ENCODE results near the gene FNDC1.

Gene FNDC1

DNA sequence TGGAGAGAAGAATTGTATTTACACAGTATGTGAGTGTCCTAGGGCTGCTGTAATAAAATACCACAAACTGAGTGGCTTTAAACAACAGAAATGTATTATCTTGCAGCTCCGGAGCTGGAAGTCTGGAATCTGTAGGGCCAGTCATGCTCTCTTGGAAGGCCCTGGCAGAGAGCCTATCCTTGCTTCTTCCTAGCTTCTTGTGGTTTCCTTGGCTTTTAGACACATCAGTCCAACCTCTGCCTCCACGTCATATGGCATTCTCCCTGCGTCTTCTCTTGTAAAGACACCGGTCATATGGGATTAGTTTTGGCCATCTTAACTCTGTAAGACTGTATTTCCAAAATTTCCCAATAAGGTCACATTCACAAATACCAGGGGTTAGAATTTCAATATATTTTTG lies 10.8 kb downstream of the FNDC1 start:
- no peaks in the 10 kb centered on the region for H3K9me2 ChIP-seq (ENCODE audit: low read depth, low read length)
- H3F3A ChIP-seq (ENCODE audit: insufficient read depth, low read length), result no peaks in the 10 kb centered on the region
- H3K4me3 ChIP-seq (ENCODE audit: low read depth, low read length, poor library complexity, severe bottlenecking), result no peak overlapping the region
- no peaks in the 10 kb centered on the region for H3K4me1 ChIP-seq (ENCODE audit: insufficient read depth, low read length, severe bottlenecking)
- H3K27ac ChIP-seq (ENCODE audit: low read depth, low read length, poor library complexity, severe bottlenecking), result no peak overlapping the region
- H2AFZ ChIP-seq (ENCODE audit: low read length), result no peak overlapping the region
- H3K27me3 ChIP-seq (ENCODE audit: insufficient read depth, low read length), result no peaks in the 10 kb centered on the region; the same call in 1 of the 2 replicates
- no peaks in the 10 kb centered on the region for H3K36me3 ChIP-seq (ENCODE audit: insufficient read depth, low read length)
- no peak overlapping the region for H3K9ac ChIP-seq (ENCODE audit: low read length)
- H4K20me1 ChIP-seq (ENCODE audit: insufficient read depth, low read length), result no peaks in the 10 kb centered on the region
- no peaks in the 10 kb centered on the region for H3K9me3 ChIP-seq (ENCODE audit: low read length)
- no peak overlapping the region for H3K4me2 ChIP-seq (ENCODE audit: low read length)
- TF ChIP-seq, protein P1, sequence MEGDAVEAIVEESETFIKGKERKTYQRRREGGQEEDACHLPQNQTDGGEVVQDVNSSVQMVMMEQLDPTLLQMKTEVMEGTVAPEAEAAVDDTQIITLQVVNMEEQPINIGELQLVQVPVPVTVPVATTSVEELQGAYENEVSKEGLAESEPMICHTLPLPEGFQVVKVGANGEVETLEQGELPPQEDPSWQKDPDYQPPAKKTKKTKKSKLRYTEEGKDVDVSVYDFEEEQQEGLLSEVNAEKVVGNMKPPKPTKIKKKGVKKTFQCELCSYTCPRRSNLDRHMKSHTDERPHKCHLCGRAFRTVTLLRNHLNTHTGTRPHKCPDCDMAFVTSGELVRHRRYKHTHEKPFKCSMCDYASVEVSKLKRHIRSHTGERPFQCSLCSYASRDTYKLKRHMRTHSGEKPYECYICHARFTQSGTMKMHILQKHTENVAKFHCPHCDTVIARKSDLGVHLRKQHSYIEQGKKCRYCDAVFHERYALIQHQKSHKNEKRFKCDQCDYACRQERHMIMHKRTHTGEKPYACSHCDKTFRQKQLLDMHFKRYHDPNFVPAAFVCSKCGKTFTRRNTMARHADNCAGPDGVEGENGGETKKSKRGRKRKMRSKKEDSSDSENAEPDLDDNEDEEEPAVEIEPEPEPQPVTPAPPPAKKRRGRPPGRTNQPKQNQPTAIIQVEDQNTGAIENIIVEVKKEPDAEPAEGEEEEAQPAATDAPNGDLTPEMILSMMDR (IDR thresholded peaks at IDR 0.05; ENCODE audit: low read length), result no peak
- no peak for TF ChIP-seq EZH2 (IDR thresholded peaks at IDR 0.05; ENCODE audit: borderline replicate concordance, low read length)
- H3K79me2 ChIP-seq (ENCODE audit: insufficient read depth, low read length), result no peaks in the 10 kb centered on the region

DNA sequence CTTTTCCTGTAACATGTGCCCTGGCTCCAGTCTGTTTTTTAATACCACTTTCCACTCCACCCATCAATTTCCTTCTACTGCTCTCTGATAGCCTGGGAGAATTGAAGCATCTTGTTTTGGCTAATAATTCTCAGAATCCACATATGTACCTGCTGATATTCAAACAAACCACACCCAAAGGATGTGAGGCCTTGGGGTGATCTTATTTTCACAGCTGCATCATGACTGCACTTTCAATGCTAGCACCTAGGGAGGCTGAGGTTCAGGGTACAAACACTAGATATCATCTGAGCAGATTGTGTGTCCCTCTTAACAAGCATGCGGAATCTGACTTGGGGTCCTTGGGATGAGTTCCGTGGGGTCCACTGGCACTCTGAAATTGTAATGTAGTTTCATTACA lies 12.7 kb downstream of the FNDC1 start:
- no peak overlapping the region for H3K27ac ChIP-seq (ENCODE audit: low read depth, low read length, poor library complexity, severe bottlenecking)
- no peaks in the 10 kb centered on the region; the same call in 1 of the 2 replicates for H3K27me3 ChIP-seq (ENCODE audit: insufficient read depth, low read length)
- no peaks in the 10 kb centered on the region for H3F3A ChIP-seq (ENCODE audit: insufficient read depth, low read length)
- H3K79me2 ChIP-seq (ENCODE audit: insufficient read depth, low read length), result no peaks in the 10 kb centered on the region
- H3K4me2 ChIP-seq (ENCODE audit: low read length), result no peak overlapping the region
- H3K9me2 ChIP-seq (ENCODE audit: low read depth, low read length), result no peaks in the 10 kb centered on the region
- H4K20me1 ChIP-seq (ENCODE audit: insufficient read depth, low read length), result no peaks in the 10 kb centered on the region
- no peaks in the 10 kb centered on the region for H3K36me3 ChIP-seq (ENCODE audit: insufficient read depth, low read length)
- no peak overlapping the region for H2AFZ ChIP-seq (ENCODE audit: low read length)
- no peaks in the 10 kb centered on the region for H3K9me3 ChIP-seq (ENCODE audit: low read length)
- H3K4me1 ChIP-seq (ENCODE audit: insufficient read depth, low read length, severe bottlenecking), result no peaks in the 10 kb centered on the region
- H3K4me3 ChIP-seq (ENCODE audit: low read depth, low read length, poor library complexity, severe bottlenecking), result no peak overlapping the region
- TF ChIP-seq EZH2 (IDR thresholded peaks at IDR 0.05; ENCODE audit: borderline replicate concordance, low read length), result no peak
- TF ChIP-seq, protein P1 (IDR thresholded peaks at IDR 0.05; ENCODE audit: low read length), result no peak
- no peak overlapping the region for H3K9ac ChIP-seq (ENCODE audit: low read length)

DNA sequence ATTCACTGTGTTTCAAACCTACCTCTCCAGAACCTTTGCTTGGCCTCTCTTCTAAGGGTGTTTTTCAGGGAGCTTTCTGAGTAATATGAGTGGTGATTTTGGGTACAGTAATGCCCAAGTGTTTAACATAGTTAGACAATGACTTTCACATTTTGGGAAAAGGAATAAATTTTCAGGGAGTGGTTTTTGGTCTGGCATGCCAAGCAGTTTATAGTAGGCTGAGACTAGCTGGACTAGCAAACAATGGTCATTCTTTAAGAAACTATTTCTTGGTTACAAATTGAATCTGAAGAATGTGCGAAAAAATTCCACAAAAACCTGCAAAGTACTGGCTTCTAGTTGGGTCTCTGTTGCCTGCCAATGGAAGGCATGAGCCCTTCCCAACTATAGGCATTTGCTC lies 15.4 kb downstream of the FNDC1 start:
- no peaks in the 10 kb centered on the region for H3K4me1 ChIP-seq (ENCODE audit: insufficient read depth, low read length, severe bottlenecking)
- H3K9ac ChIP-seq (ENCODE audit: low read length), result no peak overlapping the region
- no peaks in the 10 kb centered on the region for H3F3A ChIP-seq (ENCODE audit: insufficient read depth, low read length)
- H3K9me2 ChIP-seq (ENCODE audit: low read depth, low read length), result no peaks in the 10 kb centered on the region
- no peak overlapping the region for H3K4me2 ChIP-seq (ENCODE audit: low read length)
- no peak for TF ChIP-seq EZH2 (IDR thresholded peaks at IDR 0.05; ENCODE audit: borderline replicate concordance, low read length)
- TF ChIP-seq, protein P1 (IDR thresholded peaks at IDR 0.05; ENCODE audit: low read length), result no peak
- H3K4me3 ChIP-seq (ENCODE audit: low read depth, low read length, poor library complexity, severe bottlenecking), result no peak overlapping the region
- no peaks in the 10 kb centered on the region for H3K9me3 ChIP-seq (ENCODE audit: low read length)
- no peaks in the 10 kb centered on the region for H4K20me1 ChIP-seq (ENCODE audit: insufficient read depth, low read length)
- no peaks in the 10 kb centered on the region for H3K36me3 ChIP-seq (ENCODE audit: insufficient read depth, low read length)
- H3K27me3 ChIP-seq (ENCODE audit: insufficient read depth, low read length), result no peaks in the 10 kb centered on the region
- H2AFZ ChIP-seq (ENCODE audit: low read length), result no peak overlapping the region
- no peaks in the 10 kb centered on the region for H3K79me2 ChIP-seq (ENCODE audit: insufficient read depth, low read length)
- H3K27ac ChIP-seq (ENCODE audit: low read depth, low read length, poor library complexity, severe bottlenecking), result no peak overlapping the region
